GM23338 (cell line): ENCODE data around the gene ITGB3BP. TPM values are rescaled to one million over a fixed set of nuclear protein-coding genes. Genes with fewer than 3 reads are reported as not detected.

ENCODE experiments used
- ATAC-seq: fragments of 200-7000 bp; cut with Tn5 transposase; 3 replicates; pipeline ENCODE4 v1.9.1; 2020
- DNase-seq: peaks from one replicate; pipeline ENCODE4 v3.0.0-alpha.2; 2015; ENCODE audit warnings: low spot score
- H2AFZ ChIP-seq: fragments of 200-600 bp; sonication (generic); 2 replicates; pipeline ENCODE4 v1.8.0; 2016; ENCODE audit warnings: antibody characterized with exemption, mild to moderate bottlenecking, moderate library complexity
- H3F3A ChIP-seq: fragments of 200-600 bp; sonication (generic); replicated peaks from 2 replicates; pipeline ENCODE4 v1.8.0; 2017; ENCODE audit warnings: antibody characterized with exemption, mixed run types, low read depth
- H3K27ac ChIP-seq: fragments of 200-600 bp; sonication (generic); 2 replicates; pipeline ENCODE4 v1.6.1; 2016; ENCODE audit warnings: low read depth
- H3K27me3 ChIP-seq: fragments of 200-600 bp; sonication (generic); 2 replicates; pipeline ENCODE4 v1.8.0; 2016; ENCODE audit warnings: mild to moderate bottlenecking, mixed run types, moderate library complexity; ENCODE audit not compliant: insufficient read depth
- H3K36me3 ChIP-seq: fragments of 200-600 bp; sonication (generic); 2 replicates; pipeline ENCODE4 v1.8.0; 2016; ENCODE audit warnings: mild to moderate bottlenecking; ENCODE audit not compliant: insufficient read depth
- H3K4me1 ChIP-seq: fragments of 200-600 bp; sonication (generic); 2 replicates; pipeline ENCODE4 v1.8.0; 2016; ENCODE audit warnings: mild to moderate bottlenecking, moderate library complexity; ENCODE audit not compliant: insufficient read depth
- H3K4me2 ChIP-seq: fragments of 200-600 bp; sonication (generic); 2 replicates; pipeline ENCODE4 v1.7.1; 2017; ENCODE audit warnings: mixed run types
- H3K4me3 ChIP-seq: fragments of 200-600 bp; sonication (generic); 2 replicates; pipeline ENCODE4 v1.6.1; 2016; ENCODE audit warnings: mixed run types
- H3K79me2 ChIP-seq: fragments of 200-600 bp; sonication (generic); replicated peaks from 2 replicates; pipeline ENCODE4 v1.8.0; 2017; ENCODE audit warnings: mild to moderate bottlenecking; ENCODE audit not compliant: insufficient read depth
- H3K9me2 ChIP-seq: fragments of 200-600 bp; sonication (generic); 2 replicates; pipeline ENCODE4 v1.8.0; 2017; ENCODE audit not compliant: insufficient read depth
- H4K20me1 ChIP-seq: fragments of 200-600 bp; sonication (generic); replicated peaks from 2 replicates; pipeline ENCODE4 v1.8.0; 2017; ENCODE audit warnings: mild to moderate bottlenecking; ENCODE audit not compliant: insufficient read depth
- H3K27ac Mint-ChIP-seq: 2 replicates; pipeline ENCODE4 v1.8.0; 2020; ENCODE audit warnings: inconsistent platforms, mild to moderate bottlenecking, moderate library complexity, mixed read lengths
- H3K27me3 Mint-ChIP-seq: 3 replicates; pipeline ENCODE4 v1.8.0; 2022; ENCODE audit warnings: low read depth, mild to moderate bottlenecking, moderate library complexity, mixed read lengths, inconsistent platforms; ENCODE audit not compliant: insufficient read depth, poor library complexity
- H3K36me3 Mint-ChIP-seq: 3 replicates; pipeline ENCODE4 v1.8.0; 2021; ENCODE audit warnings: low read depth, mild to moderate bottlenecking, inconsistent platforms, moderate library complexity, mixed read lengths
- H3K4me1 Mint-ChIP-seq: 3 replicates; pipeline ENCODE4 v1.8.0; 2020; ENCODE audit warnings: mild to moderate bottlenecking, inconsistent platforms, mixed read lengths
- H3K4me3 Mint-ChIP-seq: 3 replicates; pipeline ENCODE4 v1.8.0; 2021; ENCODE audit warnings: moderate library complexity, mild to moderate bottlenecking, inconsistent platforms, mixed read lengths
- H3K9me3 Mint-ChIP-seq: 3 replicates; pipeline ENCODE4 v1.8.0; 2020; ENCODE audit warnings: moderate library complexity, mild to moderate bottlenecking, inconsistent platforms, mixed read lengths
- EZH2phosphoT487 ChIP-seq: fragments of 200-600 bp; sonication (generic); IDR thresholded peaks from one replicate; pipeline ENCODE4 v1.8.1; 2018; ENCODE audit warnings: antibody characterized with exemption; ENCODE audit not compliant: unreplicated experiment
- STAT1 ChIP-seq: IDR thresholded peaks from one replicate; pipeline ENCODE4 v1.6.1; 2016; ENCODE audit warnings: antibody characterized with exemption; ENCODE audit not compliant: unreplicated experiment
- ZNF114 ChIP-seq: fragments of 250-450 bp; sonication (Bioruptor Pico); IDR thresholded peaks from 2 replicates; pipeline ENCODE4 v1.5.0; 2020; ENCODE audit warnings: mild to moderate bottlenecking, moderate library complexity
- ZNF331 ChIP-seq: fragments of 250-450 bp; sonication (Bioruptor Pico); IDR thresholded peaks from 2 replicates; pipeline ENCODE4 v1.5.0; 2020; ENCODE audit warnings: low read depth, mild to moderate bottlenecking, moderate library complexity
- polyA plus RNA-seq: library from polyadenylated mRNA; unstranded; fragments of >200 nt; fragmentation: Nextera tagmentation; extraction: Ambion mirVana; gene quantifications from 2 replicates; pipeline ENCODE4 v1.2.1, GENCODE V29; 2016
- total RNA-seq: library from RNA; depleted of rRNA; stranded (reverse); fragments of >200 nt; shearing (Covaris generic); gene quantifications from 2 replicates; pipeline ENCODE4 v1.2.3, GENCODE V29; 2014
- TF ChIP-seq, protein P1 (sequence below), 2 experiments: fragments of 200-600 bp in 1 of 2; sonication (generic) in 1 of 2; conservative IDR thresholded peaks; 2 replicates each; pipeline versions ENCODE4 v1.5.1 to v1.6.1; 2016 to 2017; ENCODE audit warnings: antibody characterized with exemption in 2 of 2, low read depth in 2 of 2, mild to moderate bottlenecking in 2 of 2, moderate library complexity in 1 of 2
- TF ChIP-seq, protein P2 (sequence below): fragments of 250-450 bp; sonication (Bioruptor Pico); IDR thresholded peaks from 2 replicates; pipeline ENCODE4 v1.5.0; 2020; ENCODE audit warnings: mild to moderate bottlenecking, moderate library complexity

ITGB3BP gene
- total and polyA plus RNA-seq, 2 experiments from 2014 or later, result 49.4 to 101 TPM

DNA sequence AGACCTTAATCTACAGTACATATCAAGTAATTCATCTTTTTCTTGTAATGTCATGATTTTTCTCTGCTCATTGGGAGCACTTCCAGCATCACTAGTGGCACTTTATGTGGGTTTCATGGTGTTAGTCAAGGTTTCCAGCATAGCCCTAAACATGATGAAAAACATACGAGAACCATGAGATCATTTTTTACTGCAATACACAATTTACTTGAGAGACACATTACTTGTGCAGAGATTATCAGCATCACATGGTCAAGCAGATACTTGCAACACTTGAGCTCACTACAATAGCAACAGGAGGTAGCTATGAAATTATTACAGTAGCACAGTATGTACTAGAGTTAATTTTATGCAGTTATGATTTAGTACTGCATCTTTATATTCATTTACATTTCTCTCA is 36.4 kb downstream of the ITGB3BP start:
- H4K20me1 ChIP-seq, result no peaks in the 10 kb centered on the region
- no peaks in the 10 kb centered on the region for H3K79me2 ChIP-seq
- no peaks in the 10 kb centered on the region for H3F3A ChIP-seq
- no peak overlapping the region for H3K27ac ChIP-seq
- ATAC-seq (no peak), DNase-seq (no peak)
- no peaks in the 10 kb centered on the region for H3K4me1 ChIP-seq
- Mint-ChIP-seq H3K27me3 (no peaks in the 10 kb centered on the region), H3K4me1 (no peaks in the 10 kb centered on the region), H3K4me3 (no peak overlapping the region), H3K36me3 (no peaks in the 10 kb centered on the region), H3K9me3 (no peaks in the 10 kb centered on the region), H3K27ac (no peak overlapping the region)
- H2AFZ ChIP-seq, result no peak overlapping the region
- no peak overlapping the region for H3K4me3 ChIP-seq
- H3K9me2 ChIP-seq, result no peaks in the 10 kb centered on the region
- H3K4me2 ChIP-seq, result no peak overlapping the region
- no peaks in the 10 kb centered on the region for H3K36me3 ChIP-seq
- no peaks in the 10 kb centered on the region for H3K27me3 ChIP-seq
- TF ChIP-seq, protein P1, sequence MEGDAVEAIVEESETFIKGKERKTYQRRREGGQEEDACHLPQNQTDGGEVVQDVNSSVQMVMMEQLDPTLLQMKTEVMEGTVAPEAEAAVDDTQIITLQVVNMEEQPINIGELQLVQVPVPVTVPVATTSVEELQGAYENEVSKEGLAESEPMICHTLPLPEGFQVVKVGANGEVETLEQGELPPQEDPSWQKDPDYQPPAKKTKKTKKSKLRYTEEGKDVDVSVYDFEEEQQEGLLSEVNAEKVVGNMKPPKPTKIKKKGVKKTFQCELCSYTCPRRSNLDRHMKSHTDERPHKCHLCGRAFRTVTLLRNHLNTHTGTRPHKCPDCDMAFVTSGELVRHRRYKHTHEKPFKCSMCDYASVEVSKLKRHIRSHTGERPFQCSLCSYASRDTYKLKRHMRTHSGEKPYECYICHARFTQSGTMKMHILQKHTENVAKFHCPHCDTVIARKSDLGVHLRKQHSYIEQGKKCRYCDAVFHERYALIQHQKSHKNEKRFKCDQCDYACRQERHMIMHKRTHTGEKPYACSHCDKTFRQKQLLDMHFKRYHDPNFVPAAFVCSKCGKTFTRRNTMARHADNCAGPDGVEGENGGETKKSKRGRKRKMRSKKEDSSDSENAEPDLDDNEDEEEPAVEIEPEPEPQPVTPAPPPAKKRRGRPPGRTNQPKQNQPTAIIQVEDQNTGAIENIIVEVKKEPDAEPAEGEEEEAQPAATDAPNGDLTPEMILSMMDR (conservative IDR thresholded peaks at IDR 0.05; ENCODE audit: low read depth in 2 of 2), result no peak
- TF ChIP-seq STAT1 (no peak), ZNF114 (CRISPR knock-in tag) (no peak), EZH2phosphoT487 (no peak), ZNF331 (CRISPR knock-in tag) (no peak)
- TF ChIP-seq, protein P2, sequence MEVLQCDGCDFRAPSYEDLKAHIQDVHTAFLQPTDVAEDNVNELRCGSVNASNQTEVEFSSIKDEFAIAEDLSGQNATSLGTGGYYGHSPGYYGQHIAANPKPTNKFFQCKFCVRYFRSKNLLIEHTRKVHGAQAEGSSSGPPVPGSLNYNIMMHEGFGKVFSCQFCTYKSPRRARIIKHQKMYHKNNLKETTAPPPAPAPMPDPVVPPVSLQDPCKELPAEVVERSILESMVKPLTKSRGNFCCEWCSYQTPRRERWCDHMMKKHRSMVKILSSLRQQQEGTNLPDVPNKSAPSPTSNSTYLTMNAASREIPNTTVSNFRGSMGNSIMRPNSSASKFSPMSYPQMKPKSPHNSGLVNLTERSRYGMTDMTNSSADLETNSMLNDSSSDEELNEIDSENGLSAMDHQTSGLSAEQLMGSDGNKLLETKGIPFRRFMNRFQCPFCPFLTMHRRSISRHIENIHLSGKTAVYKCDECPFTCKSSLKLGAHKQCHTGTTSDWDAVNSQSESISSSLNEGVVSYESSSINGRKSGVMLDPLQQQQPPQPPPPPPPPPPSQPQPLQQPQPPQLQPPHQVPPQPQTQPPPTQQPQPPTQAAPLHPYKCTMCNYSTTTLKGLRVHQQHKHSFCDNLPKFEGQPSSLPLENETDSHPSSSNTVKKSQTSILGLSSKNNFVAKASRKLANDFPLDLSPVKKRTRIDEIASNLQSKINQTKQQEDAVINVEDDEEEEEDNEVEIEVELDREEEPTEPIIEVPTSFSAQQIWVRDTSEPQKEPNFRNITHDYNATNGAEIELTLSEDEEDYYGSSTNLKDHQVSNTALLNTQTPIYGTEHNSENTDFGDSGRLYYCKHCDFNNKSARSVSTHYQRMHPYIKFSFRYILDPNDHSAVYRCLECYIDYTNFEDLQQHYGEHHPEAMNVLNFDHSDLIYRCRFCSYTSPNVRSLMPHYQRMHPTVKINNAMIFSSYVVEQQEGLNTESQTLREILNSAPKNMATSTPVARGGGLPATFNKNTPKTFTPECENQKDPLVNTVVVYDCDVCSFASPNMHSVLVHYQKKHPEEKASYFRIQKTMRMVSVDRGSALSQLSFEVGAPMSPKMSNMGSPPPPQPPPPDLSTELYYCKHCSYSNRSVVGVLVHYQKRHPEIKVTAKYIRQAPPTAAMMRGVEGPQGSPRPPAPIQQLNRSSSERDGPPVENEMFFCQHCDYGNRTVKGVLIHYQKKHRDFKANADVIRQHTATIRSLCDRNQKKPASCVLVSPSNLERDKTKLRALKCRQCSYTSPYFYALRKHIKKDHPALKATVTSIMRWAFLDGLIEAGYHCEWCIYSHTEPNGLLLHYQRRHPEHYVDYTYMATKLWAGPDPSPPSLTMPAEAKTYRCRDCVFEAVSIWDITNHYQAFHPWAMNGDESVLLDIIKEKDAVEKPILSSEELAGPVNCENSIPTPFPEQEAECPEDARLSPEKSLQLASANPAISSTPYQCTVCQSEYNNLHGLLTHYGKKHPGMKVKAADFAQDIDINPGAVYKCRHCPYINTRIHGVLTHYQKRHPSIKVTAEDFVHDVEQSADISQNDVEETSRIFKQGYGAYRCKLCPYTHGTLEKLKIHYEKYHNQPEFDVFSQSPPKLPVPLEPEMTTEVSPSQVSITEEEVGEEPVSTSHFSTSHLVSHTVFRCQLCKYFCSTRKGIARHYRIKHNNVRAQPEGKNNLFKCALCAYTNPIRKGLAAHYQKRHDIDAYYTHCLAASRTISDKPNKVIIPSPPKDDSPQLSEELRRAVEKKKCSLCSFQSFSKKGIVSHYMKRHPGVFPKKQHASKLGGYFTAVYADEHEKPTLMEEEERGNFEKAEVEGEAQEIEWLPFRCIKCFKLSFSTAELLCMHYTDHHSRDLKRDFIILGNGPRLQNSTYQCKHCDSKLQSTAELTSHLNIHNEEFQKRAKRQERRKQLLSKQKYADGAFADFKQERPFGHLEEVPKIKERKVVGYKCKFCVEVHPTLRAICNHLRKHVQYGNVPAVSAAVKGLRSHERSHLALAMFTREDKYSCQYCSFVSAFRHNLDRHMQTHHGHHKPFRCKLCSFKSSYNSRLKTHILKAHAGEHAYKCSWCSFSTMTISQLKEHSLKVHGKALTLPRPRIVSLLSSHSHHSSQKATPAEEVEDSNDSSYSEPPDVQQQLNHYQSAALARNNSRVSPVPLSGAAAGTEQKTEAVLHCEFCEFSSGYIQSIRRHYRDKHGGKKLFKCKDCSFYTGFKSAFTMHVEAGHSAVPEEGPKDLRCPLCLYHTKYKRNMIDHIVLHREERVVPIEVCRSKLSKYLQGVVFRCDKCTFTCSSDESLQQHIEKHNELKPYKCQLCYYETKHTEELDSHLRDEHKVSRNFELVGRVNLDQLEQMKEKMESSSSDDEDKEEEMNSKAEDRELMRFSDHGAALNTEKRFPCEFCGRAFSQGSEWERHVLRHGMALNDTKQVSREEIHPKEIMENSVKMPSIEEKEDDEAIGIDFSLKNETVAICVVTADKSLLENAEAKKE (CRISPR knock-in tag), result no peak
